GM12872 (cell line): ENCODE data around the gene CPT1B.

Experiments used
- TF ChIP-seq, protein P1 (sequence below): IDR thresholded peaks from 3 replicates; pipeline ENCODE4 v1.5.1; 2011; ENCODE audit warnings: low read depth, mild to moderate bottlenecking, low read length, moderate library complexity; ENCODE audit not compliant: insufficient read depth

CPT1B gene

DNA sequence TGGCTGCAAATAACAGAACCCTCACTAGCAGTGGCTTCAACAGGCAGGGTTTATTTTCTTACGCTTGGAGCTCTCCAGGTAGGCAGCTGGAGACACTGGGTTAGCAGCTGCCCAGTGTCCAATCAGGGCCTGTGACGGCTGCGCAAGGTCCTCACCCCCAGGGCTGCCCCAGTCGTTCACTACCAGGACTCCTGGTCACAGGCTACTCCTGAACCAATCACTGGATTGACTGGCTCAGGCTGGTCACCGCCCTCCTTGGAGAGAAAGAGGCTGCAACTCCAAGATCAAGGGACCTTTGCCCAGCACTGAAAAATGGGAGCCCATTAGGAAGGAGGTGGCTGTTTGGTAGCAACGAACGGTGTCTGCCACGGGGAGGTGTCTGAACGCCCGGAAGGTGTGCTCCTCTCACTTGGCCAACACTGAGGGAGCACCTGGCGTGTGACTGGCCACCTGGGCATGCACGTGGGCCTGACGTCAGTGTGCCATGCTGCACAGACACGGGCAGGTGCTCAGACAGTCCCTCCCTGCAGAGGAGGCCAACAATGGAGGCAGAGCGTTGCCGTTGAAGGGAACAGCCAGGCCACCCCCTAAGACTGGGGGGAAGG is 44.6 kb upstream of the CPT1B start:
- TF ChIP-seq, protein P1, sequence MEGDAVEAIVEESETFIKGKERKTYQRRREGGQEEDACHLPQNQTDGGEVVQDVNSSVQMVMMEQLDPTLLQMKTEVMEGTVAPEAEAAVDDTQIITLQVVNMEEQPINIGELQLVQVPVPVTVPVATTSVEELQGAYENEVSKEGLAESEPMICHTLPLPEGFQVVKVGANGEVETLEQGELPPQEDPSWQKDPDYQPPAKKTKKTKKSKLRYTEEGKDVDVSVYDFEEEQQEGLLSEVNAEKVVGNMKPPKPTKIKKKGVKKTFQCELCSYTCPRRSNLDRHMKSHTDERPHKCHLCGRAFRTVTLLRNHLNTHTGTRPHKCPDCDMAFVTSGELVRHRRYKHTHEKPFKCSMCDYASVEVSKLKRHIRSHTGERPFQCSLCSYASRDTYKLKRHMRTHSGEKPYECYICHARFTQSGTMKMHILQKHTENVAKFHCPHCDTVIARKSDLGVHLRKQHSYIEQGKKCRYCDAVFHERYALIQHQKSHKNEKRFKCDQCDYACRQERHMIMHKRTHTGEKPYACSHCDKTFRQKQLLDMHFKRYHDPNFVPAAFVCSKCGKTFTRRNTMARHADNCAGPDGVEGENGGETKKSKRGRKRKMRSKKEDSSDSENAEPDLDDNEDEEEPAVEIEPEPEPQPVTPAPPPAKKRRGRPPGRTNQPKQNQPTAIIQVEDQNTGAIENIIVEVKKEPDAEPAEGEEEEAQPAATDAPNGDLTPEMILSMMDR, result no peak

DNA sequence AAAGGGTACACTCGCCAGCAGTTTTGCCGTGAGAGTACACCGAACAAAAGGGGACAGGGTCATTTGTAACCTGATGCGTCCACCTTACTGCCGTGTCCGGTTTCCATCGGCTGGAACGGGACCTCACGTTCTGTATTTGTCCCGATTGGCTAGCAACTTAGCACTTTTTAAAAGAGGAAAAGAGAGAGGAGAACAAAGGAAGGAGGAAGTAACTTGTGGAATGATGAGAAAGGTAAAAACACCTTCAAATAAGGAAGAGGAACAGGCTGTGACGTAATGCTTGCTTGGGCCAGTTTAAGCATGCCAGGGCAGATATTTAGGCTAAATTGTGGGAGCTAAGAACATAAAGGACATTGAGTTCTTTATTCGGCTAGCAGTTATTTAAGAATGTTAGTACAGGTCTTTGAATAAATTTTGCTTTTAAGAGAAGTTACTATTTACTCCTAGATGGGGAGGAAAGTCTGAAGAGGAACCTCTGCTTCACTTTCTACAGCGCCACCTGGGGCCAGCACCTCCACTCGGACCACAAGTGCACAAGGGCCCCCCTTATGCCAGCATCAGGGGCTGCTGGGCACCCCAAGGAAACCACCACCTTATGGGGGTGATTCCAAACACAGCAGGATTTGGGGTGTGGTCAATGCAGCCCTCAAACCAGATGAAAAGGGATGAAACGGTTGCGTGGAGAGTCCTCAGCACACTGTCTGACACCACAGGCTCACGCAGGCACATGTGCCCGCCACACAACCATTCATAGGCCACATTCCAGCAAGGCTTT is 43.9 kb upstream of the CPT1B start:
- TF ChIP-seq, protein P1, result peak; percentile 56

DNA sequence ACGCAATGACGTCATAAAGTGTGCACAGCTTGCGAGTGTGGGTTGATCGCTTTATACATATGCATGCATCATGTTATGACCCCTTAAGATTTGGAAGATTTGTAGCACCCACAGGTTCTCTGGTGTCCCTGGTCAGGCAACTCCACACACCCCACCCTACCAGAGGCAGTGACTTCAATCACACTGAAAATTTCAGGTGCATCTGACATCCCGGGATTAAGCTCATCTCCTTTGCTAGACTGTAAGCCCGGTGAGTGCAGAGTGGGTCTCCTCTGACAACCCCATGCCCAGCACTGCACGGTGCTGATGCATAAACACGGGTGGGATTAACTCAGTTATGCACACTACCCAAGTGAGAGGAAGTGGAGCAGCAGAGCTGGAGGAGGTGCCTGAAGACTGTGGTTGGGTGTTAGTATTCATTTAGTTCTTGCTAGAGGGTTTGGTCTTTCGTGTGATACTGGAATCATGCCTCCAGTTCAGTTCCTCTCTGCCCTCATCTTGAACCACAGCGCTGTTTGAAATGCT is 43.2 kb upstream of the CPT1B start:
- TF ChIP-seq, protein P1, result no peak

DNA sequence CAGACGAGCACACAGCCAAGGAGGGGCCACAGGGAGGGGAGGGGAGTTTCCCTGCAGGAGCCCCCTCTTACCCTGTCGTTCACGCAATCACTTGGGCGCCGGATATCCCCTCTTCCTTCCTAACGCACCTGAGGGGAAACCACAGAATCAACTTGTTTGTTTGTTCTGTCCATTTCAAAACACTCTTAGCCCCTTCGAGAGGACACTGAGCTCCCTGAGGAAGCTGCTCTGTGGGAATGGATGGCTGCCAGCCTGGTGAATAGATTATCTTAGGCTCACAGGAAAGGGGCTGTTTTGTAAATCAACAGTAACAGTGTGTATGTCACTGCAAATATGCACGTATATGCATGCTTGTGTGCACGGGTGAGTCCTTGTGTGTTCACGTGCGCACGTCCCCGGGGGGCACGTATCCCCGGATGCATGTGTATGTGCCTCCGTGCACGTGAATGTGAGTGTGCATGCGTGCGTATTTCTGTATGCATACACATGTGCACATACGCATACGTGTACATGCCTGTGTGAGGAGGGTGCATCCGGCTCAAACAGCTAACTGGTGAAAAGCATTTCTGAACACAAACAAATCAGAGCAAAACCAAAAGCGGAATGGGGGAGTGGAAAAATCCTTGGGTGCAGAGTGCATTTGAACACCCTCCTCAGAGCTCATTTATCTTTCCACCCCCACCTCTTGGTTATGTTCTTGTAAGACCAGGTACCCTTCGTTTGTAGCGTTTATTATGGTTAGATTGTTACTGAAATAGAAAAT is 42.5 kb upstream of the CPT1B start:
- TF ChIP-seq, protein P1, result no peak

DNA sequence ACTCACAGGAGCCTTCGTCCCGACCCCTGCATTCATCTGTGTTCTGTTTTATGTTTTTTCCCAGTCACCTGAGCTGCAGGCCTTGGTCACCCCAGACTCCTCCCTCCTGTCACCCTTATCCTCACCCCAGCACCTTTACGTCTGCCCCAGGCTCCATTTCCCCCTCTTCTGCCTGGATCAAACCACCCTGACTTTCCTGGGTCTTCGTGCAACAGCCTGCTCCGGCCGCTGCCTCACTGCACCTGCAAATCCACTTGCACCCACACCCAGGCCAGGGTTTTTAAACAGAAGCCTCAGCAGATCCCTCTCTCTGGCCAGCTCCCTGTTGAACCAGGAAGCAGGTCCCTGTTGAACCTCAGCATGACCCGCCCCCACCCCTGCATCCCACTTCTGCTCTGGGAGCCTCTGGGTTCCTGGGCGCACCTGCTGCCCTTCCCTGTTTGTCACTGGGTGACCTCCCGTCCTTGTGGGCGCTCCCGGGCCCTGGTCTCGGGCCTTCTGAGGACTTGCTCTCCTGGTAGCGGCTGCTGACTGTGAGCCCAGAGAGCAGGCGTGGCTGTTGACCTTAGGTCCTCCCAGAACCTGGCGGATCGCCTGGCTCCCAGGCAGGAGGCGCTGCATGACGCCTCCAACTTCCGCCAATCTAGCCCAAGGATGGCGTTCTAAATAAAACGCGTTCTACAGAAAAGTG is 35.2 kb upstream of the CPT1B start:
- TF ChIP-seq, protein P1, result no peak

DNA sequence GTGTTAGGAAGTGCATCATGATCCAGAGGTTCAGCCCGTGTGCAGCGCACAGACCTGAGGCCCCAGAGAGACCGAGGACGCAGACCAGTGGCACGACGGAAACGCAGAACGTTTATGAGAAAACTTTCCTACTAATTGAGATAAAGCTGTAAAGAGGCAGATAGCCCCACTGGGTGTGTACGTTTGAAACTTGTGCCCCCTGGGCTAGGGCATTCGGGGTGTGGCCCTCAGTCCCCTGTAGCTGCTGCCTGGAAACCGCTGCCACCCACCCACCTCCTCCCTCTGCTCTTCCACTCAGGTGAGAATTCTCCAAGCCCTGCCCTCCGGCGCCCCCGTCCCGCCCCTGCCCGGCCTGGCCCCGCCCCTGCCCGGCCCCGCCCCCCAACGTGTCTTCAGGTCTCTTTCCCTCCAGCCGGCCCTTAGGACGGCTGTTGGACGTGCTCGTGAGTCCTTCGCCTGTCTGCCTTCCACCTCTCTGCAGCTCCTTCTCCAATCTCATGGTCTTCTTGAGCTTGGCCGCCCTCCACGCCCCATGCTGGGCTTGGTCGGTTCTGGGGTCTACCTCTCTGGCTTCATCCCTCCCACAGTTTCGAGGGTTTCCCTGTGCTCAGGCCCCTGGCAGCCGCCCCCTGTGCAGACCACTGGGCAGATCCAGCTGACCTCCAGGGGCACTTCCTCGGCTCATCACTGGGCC is 34.4 kb upstream of the CPT1B start:
- TF ChIP-seq, protein P1, result no peak

DNA sequence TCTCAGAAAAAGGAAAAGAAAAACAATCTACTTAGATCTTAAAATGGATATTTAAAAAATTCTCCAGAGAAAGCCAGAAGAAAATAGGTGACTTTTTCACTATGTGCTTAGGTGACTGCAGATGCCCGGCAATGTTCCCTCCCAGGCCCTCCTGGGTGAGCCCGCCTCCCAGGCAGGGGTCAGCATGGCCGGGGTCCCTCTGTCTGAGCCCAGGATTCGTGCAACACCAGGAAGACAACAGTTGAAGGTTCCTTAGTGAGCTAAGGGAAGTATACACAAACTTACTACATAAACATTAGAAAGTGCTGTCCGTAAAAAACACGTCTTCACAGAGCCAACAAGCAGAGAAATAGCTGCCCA is 33.9 kb upstream of the CPT1B start:
- TF ChIP-seq, protein P1, result no peak
